Smooth muscle cell (in vitro differentiated cells): Measurements from ENCODE around the gene TTC21B. TPM values are rescaled to one million over a fixed set of nuclear protein-coding genes. Genes with fewer than 3 reads are reported as not detected.

ENCODE experiments used
- DNase-seq: peaks from one replicate; lab custom pipeline; 2025; ENCODE audit not compliant: unreplicated experiment; lab: John Stamatoyannopoulos, UW
- H2AFZ ChIP-seq: fragments of 200-600 bp; sonication (generic); 2 replicates; pipeline ENCODE4 v1.6.0; 2016; ENCODE audit warnings: antibody characterized with exemption, low read depth, mild to moderate bottlenecking
- H3F3A ChIP-seq: fragments of 200-600 bp; sonication (generic); 2 replicates; pipeline ENCODE4 v1.6.0; 2017; ENCODE audit warnings: antibody characterized with exemption, low read depth
- H3K27ac ChIP-seq: fragments of 200-600 bp; sonication (generic); 2 replicates; pipeline ENCODE4 v1.5.1; 2016; ENCODE audit warnings: low read depth, mild to moderate bottlenecking
- H3K27me3 ChIP-seq: fragments of 200-600 bp; sonication (generic); 2 replicates; pipeline ENCODE4 v1.6.1; 2016; ENCODE audit warnings: low read depth, mild to moderate bottlenecking
- H3K36me3 ChIP-seq: fragments of 200-600 bp; sonication (generic); 2 replicates; pipeline ENCODE4 v1.5.1; 2016; ENCODE audit warnings: low read depth
- H3K4me1 ChIP-seq: fragments of 200-600 bp; sonication (generic); 2 replicates; pipeline ENCODE4 v1.5.1; 2016; ENCODE audit warnings: low read depth
- H3K4me2 ChIP-seq: fragments of 200-600 bp; sonication (generic); 2 replicates; pipeline ENCODE4 v1.6.0; 2016; ENCODE audit warnings: mild to moderate bottlenecking
- H3K4me3 ChIP-seq: fragments of 200-600 bp; sonication (generic); 2 replicates; pipeline ENCODE4 v1.5.1; 2016; ENCODE audit warnings: mild to moderate bottlenecking
- H3K79me2 ChIP-seq: fragments of 200-600 bp; sonication (generic); 2 replicates; pipeline ENCODE4 v1.6.0; 2016; ENCODE audit warnings: low read depth, mild to moderate bottlenecking
- H3K9ac ChIP-seq: fragments of 200-600 bp; sonication (generic); 2 replicates; pipeline ENCODE4 v1.6.0; 2016; ENCODE audit warnings: low read depth
- H3K9me3 ChIP-seq: fragments of 200-600 bp; sonication (generic); replicated peaks from 2 replicates; pipeline ENCODE4 v1.5.1; 2016; ENCODE audit warnings: low read depth
- H4K20me1 ChIP-seq: fragments of 200-600 bp; sonication (generic); 2 replicates; pipeline ENCODE4 v1.6.0; 2016; ENCODE audit warnings: low read depth
- CTCF ChIP-seq: fragments of 200-600 bp; sonication (generic); IDR thresholded peaks from 2 replicates; pipeline ENCODE4 v1.5.1; 2017; ENCODE audit warnings: borderline replicate concordance, mild to moderate bottlenecking, antibody characterized with exemption; ENCODE audit not compliant: insufficient read depth, poor library complexity, severe bottlenecking
- WGBS: methylation state at CpG from one replicate; pipeline ENCODE4 v1.1.7; 2016; ENCODE audit warnings: low lambda C conversion rate; 5-methylcytosine and 5-hydroxymethylcytosine counted together
- polyA plus RNA-seq: library from polyadenylated mRNA; unstranded; fragments of >200 nt; fragmentation: Nextera tagmentation; extraction: Ambion mirVana; gene quantifications from 2 replicates; pipeline ENCODE4 v1.2.1, GENCODE V29; 2016
- total RNA-seq: library from RNA; depleted of rRNA; stranded (reverse); fragments of >200 nt; gene quantifications from 2 replicates; pipeline ENCODE4 v1.2.3, GENCODE V29; 2014

TTC21B gene
- total and polyA plus RNA-seq, 2 experiments from 2014 or later = 5.5 to 48.0 TPM

- WGBS = 81% methylated on average over 2 of the region's 2 CpGs
- Histone ChIP-seq H3K27ac (no peak overlapping the region), H3K4me3 (no peak overlapping the region), H3F3A (no peaks in the 10 kb centered on the region), H4K20me1 (no peaks in the 10 kb centered on the region), H2AFZ (no peak overlapping the region), H3K4me1 (no peaks in the 10 kb centered on the region), H3K79me2 (no peaks in the 10 kb centered on the region), H3K4me2 (no peak overlapping the region), H3K9ac (no peak overlapping the region), H3K9me3 (no peaks in the 10 kb centered on the region), H3K36me3 (no peaks in the 10 kb centered on the region), H3K27me3 (no peaks in the 10 kb centered on the region)
- DNase-seq = no peak
- no peak for TF ChIP-seq CTCF
Measured at GRCh38 chr2:165969227-165969626, 15.7 kb upstream of the TTC21B start.

- Histone ChIP-seq H3K9ac (no peak overlapping the region), H3K79me2 (no peaks in the 10 kb centered on the region), H3K27ac (no peak overlapping the region), H4K20me1 (no peaks in the 10 kb centered on the region), H3K36me3 (no peaks in the 10 kb centered on the region), H3K27me3 (no peaks in the 10 kb centered on the region), H3K4me1 (no peaks in the 10 kb centered on the region), H3K4me2 (no peak overlapping the region), H3K9me3 (no peaks in the 10 kb centered on the region), H2AFZ (no peak overlapping the region), H3K4me3 (no peak overlapping the region), H3F3A (no peaks in the 10 kb centered on the region)
- WGBS = 83% methylated on average over 3 of the region's 3 CpGs
- DNase-seq = no peak
- no peak for TF ChIP-seq CTCF
Measured at GRCh38 chr2:165967746-165968145, 14.2 kb upstream of the TTC21B start.

- Histone ChIP-seq H3K36me3 (no peaks in the 10 kb centered on the region), H3K4me3 (no peak overlapping the region), H3K4me1 (no peaks in the 10 kb centered on the region), H3K79me2 (no peaks in the 10 kb centered on the region), H3K9ac (no peak overlapping the region), H3K27me3 (no peaks in the 10 kb centered on the region), H3F3A (no peaks in the 10 kb centered on the region), H3K4me2 (no peak overlapping the region), H3K27ac (no peak overlapping the region), H3K9me3 (no peaks in the 10 kb centered on the region), H2AFZ (no peak overlapping the region), H4K20me1 (no peaks in the 10 kb centered on the region)
- no peak for DNase-seq
- WGBS = 95% methylated on average over 4 of the region's 4 CpGs
- no peak for TF ChIP-seq CTCF
Measured at GRCh38 chr2:165961818-165962217, 8.2 kb upstream of the TTC21B start.

- Histone ChIP-seq H3K9ac (no peak overlapping the region), H3K9me3 (no peaks in the 10 kb centered on the region), H3K36me3 (no peaks in the 10 kb centered on the region), H3K4me1 (peaks cover 6% of the 10 kb centered on the region), H3K79me2 (no peaks in the 10 kb centered on the region), H2AFZ (no peak overlapping the region), H3K27ac (no peak overlapping the region), H3F3A (peaks cover 5% of the 10 kb centered on the region), H3K27me3 (no peaks in the 10 kb centered on the region), H4K20me1 (no peaks in the 10 kb centered on the region), H3K4me3 (no peak overlapping the region), H3K4me2 (no peak overlapping the region)
- DNase-seq = no peak
- WGBS = 91% methylated on average over 4 of the region's 4 CpGs
- TF ChIP-seq CTCF = no peak
Measured at GRCh38 chr2:165959371-165959770, 5.8 kb upstream of the TTC21B start.
